H1 (cell line): ENCODE data around the gene CPTP. TPM values are rescaled to one million over a fixed set of nuclear protein-coding genes. Genes with fewer than 3 reads are reported as not detected.

ENCODE experiments used
- BACH1 ChIP-seq: IDR thresholded peaks from 2 replicates; pipeline ENCODE4 v1.6.1; 2012; ENCODE audit warnings: low read length, improper control_type of control experiment
- KDM5A ChIP-seq: fragments of 200-600 bp; IDR thresholded peaks from 2 replicates; pipeline ENCODE4 v1.7.1; 2012; ENCODE audit warnings: mild to moderate bottlenecking, low read length, inconsistent platforms, mixed read lengths
- POLR2A ChIP-seq, 2 experiments: IDR thresholded peaks; 1 replicate in 1 of 2; 2 replicates in 1 of 2; pipeline ENCODE4 v1.6.1; 2011; ENCODE audit warnings: low read depth in 2 of 2, low read length in 2 of 2, mild to moderate bottlenecking in 2 of 2; ENCODE audit errors: control extremely low read depth in 1 of 2
- RXRA ChIP-seq: IDR thresholded peaks from 2 replicates; pipeline ENCODE4 v1.6.1; 2011; ENCODE audit warnings: low read depth, mild to moderate bottlenecking, low read length, moderate library complexity; ENCODE audit not compliant: insufficient read depth
- SIX5 ChIP-seq: IDR thresholded peaks from 2 replicates; pipeline ENCODE4 v1.6.1; 2011; ENCODE audit warnings: mild to moderate bottlenecking, low read depth, low read length
- SP4 ChIP-seq: IDR thresholded peaks from 2 replicates; pipeline ENCODE4 v1.6.1; 2012; ENCODE audit warnings: low read length, inconsistent platforms
- polyA plus RNA-seq, 7 experiments: library from polyadenylated mRNA; depleted of rRNA in 3 of 7; stranded (reverse) in 5 of 7; unstranded in 2 of 7; fragments of >200 nt in 5 of 7; fragments of 200-250 nt in 2 of 7; gene quantifications; 1 replicate in 5 of 7; 2 replicates in 1 of 7; 4 replicates in 1 of 7; pipeline versions ENCODE4 v1.2.1 to v1.2.3, GENCODE V29; 2011 to 2013; ENCODE audit warnings: missing spikeins in 2 of 7, mixed read lengths in 2 of 7
- total RNA-seq: library from RNA; stranded (reverse); fragmentation: NEBNext Ultra II Directional; extraction: Animal tissue kit (Norgen Biotek cat#: 25700); gene quantifications from 2 replicates; pipeline ENCODE4 v1.2.1, GENCODE V29; 2021

The CPTP gene
- total and polyA plus RNA-seq, 2 of the 8 experiments (the other 6 are each of a cell fraction or from before 2014, with no cell fraction given) = 8.1 to 10.6 TPM

DNA sequence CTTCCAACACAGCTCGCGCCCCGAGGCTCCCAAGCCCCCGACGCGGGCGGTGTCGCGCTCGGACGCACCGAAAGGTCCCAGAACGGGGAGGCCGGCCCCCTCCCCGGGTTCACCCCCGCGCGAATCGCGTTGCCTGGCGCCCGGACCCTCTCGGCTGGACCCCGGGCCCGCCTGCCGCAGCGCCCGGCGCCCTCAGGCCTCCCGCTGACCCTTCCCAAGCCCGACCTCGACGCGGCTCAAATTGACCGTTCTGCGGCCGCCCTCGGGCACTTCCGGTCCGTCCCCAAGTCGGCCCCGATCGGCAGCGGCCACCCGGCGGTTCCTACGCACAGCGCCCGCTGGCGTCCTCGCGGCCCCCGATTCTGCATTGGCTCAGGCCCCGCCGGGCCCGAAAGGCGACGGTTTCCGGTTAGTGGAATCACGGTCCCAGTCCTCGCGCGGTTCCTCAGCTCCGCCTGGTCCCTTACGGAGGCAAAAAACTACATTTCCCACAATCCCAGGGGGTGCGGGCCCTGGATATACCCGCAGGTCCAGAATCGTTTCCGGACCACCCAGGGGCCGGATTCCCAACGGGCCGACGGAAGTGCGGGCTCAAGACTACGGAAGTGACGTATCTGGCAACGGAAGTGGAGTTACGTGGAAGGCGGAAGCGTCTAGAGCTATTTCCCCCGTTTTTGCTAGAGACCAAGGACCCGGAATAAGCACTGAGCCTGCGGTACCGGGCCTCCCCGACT lies 50.5 kb downstream of the CPTP start, which contains the start of gene AURKAIP1 (continued):
- TF ChIP-seq BACH1 (0 out of 2 replicates have a peak, but pooled peaks have one; percentile 39), POLR2A (IDR thresholded peaks at IDR 0.05; ENCODE audit: control extremely low read depth in 1 of 2, low read depth in 2 of 2, low read length in 2 of 2) (peak in 1 of 2 experiments; percentile 54; a peak in 1 of 3 replicates), RXRA (no peak), SIX5 (peak; percentile 81), KDM5A (peak; percentile 86), SP4 (peak; percentile 93)
